HG03457 (cell line): ENCODE measurements around the gene FAM89A.
A peak's percentile ranks its signal among the peaks of the same experiment; 100 is the strongest.
"Not testable (repeated sequence)": the region's sequence is repeated elsewhere in the genome, so short reads cannot be mapped to it uniquely, and the experiment has no call there.

Source experiments
- ATAC-seq: cut with Tn5 transposase; IDR thresholded peaks from one replicate; pipeline ENCODE4 v1.9.1; 2021; ENCODE audit warnings: moderate number of reproducible peaks; ENCODE audit not compliant: unreplicated experiment

The FAM89A gene

GRCh38 chr1:231000201-231000600 lies 39.9 kb downstream of the FAM89A start:
- no peak for ATAC-seq

DNA sequence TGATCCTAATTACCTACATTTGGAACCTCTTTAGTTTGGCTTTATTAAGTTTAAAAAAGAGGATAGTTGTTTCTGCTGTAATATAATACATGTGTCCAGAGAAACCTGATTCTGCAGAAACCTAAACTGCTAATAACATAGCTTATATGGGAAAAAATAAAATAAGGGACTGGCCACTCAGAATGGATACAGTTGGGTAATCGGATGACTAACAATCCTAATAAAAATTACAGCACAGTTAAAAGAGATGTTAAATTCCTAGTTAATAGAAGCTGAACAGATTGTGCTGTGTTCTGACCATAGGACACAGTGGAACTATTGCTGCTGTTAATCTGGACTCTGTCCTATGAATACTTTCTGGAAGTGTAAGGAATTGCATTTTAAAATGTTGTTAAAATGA lies 45.2 kb downstream of the FAM89A start:
- ATAC-seq: no peak

DNA sequence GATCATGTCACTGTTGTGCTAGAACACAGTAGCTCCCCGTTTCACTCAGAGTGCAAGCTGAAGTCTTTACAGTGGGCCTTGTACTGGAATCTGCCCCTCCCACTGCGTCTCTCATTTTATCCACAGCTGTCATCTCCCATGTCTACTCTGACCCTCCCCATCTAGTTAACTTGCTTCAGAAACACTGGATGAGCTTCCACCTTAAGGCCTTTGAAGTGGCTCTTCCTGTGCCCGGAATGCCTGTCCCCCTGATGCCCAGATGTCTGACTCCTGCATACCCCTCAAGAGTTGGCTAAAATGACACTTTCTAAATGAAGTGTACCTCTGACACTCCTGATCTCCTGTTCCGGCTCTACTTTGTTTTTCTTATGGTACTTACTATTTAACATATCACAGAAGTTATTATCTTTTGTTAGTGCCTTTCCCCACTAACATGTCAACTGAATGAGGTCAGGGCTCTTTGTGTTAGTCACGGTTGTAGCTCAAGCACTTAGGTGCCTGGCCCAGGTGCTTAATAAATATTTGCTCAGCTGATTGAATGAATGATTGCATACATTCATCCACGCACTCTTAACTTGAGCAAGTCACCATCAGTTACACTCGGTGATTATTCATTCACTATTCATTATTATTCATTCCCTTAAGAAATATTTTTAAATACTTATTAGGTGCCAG lies 47.8 kb downstream of the FAM89A start:
- ATAC-seq: no peak

- ATAC-seq: no peak
Measured at GRCh38 chr1:230987448-230987847, 52.6 kb downstream of the FAM89A start.

- no peak for ATAC-seq
Measured at GRCh38 chr1:230986976-230987375, 53.1 kb downstream of the FAM89A start.

GRCh38 chr1:230985711-230986110 lies 54.3 kb downstream of the FAM89A start:
- ATAC-seq: no peak

DNA sequence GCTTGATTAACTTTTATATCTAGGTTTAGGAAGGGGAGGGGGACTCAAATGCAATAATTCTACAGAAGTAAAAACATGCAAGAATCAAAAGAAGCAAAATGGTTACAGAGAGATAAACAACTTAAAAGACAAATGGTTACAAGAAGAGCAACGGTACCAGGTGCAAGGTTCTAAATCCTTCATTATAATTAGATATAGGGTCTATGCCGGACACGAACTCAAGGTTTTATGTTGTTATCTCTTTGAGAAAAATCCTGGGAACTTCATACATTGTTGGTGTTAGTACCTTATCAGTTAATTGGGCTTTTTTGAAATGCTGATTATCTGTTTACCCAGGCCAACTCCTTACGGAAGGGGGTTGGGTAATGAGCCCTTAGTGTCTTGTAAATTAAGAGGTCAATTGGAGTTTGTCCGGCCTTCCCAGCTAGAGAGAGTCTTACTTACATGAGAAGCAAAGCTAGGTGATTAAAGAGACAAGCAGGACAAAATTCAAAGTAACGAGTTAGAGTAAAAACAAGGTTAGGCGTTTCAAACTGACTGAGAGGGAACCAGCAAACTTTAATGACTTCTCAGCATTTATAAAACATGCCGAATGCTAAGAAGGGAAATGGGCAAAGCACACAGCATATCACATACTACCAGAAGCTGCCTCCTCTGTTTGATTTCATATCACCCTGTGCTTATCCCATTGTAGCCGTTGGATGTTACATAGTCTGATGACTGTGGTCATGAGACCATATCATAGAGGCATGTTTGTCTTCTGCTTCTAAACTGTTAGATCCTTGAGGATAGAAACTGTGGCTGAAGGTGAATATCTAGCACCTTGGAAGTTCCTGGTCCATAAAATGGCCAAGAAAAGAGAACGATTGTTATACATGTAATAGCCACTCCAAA lies 55.2 kb downstream of the FAM89A start:
- not testable (repeated sequence) for ATAC-seq

GRCh38 chr1:230983811-230984210 lies 56.2 kb downstream of the FAM89A start:
- no peak for ATAC-seq

- no peak for ATAC-seq
Measured at GRCh38 chr1:230982696-230983095, 57.4 kb downstream of the FAM89A start.

GRCh38 chr1:230979952-230980351 lies 60.1 kb downstream of the FAM89A start:
- no peak for ATAC-seq

DNA sequence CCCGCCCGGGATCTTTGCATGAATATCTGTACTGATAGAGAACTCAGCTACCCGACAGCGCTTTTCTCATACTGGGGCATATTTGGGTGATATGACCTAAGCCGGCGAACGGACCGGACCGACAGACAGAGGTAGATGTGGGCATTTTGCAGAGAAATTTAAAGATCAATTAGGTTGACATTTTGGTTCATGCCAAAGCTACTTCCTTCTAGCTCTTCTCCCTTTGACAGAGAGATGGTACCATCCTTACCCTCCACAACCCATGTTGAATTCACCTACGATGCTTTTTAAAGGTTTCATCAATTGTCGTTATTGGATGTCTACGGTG lies 60.7 kb downstream of the FAM89A start:
- no peak for ATAC-seq

- peak; percentile 88 for ATAC-seq
Measured at GRCh38 chr1:230978491-230979388, 61.3 kb downstream of the FAM89A start, which contains the start of the genes ARV1 and TTC13. Gene ARV1 (plus strand): TSS chr1:230979094. CDS start chr1:230979106, 12 bp downstream. Gene TTC13 (minus strand): TSS chr1:230978861. CDS start chr1:230978830, 31 bp downstream.

- peak; percentile 15 for ATAC-seq
Measured at GRCh38 chr1:230977761-230978490, 62.1 kb downstream of the FAM89A start.

DNA sequence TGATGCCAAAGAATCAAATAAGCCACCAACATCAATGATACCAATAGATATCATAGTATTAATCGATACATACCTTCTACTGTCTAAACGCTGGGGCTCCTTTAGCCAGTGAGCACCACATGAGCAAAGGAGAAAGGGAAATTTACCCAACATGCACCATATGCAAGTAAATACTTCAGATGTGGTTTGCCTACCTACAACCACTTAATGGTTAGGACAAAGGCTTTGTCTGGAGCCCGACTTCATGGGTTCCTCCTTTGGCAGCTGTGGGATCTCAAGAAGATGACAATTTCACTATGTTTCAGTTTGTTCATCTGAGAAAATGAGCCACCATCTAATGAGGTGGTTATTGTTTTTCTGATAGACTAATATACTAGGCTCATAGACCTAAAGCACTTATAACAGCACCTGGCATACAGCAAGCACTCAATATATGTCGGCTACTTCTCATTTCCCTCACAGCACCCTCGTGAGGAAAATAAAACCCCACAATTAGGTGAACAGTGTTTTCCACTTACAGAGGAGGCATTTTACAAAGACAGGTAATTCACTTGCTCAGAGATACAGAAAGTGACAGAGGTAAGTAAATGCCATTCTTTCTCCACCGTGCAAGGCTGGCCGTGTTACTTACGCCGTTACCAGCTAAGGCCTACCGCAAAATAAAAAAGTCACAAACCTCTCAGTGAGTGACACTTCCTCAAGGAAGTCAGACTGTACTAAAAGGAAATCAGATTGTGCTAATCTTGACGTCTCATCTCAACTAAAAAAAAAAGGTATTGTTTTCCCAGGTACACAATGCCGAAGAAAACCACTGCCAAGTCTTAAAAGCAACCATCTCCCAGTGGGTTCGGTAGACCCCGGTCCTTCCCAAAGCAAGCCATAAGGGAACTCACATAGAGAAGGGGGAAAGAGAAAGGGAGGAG lies 63.0 kb downstream of the FAM89A start:
- no peak for ATAC-seq

DNA sequence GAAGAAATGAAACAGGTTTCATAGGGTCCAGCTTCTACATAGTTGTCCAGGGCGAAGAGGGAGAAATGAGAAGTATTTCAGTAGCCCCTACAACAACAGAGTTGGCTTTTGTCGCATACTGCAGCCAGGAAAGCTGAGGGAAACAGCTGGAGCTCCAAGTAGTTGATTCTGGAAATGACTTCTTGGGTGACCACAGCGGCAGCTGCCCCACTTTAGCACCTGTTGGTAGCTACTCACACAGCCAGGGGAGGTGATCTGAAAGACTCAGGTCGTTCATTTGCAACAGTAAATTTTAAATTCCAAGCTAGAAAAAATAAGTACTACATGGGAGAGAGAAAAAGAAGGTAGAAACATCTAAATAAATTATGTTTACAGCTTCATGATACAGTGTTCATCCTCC lies 63.7 kb downstream of the FAM89A start:
- no peak for ATAC-seq

DNA sequence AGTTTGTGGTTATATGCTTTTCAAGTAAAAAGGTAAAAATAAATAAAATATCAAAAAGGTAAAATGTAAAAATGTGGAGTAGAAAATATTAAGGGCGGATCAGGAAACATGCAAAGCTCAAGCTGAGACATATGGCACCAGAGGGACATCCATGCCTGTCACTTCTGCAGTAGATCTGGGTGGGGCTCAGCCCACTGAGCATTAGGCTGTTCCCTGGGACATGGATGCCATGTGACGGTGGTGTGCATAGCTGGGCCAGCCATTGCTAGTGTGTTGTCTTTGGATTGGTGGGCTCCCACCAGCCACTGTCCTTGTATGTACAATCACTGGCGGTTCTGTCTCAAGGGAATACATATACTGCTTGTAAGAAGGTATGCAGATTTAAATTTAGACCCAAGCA lies 64.4 kb downstream of the FAM89A start:
- no peak for ATAC-seq

DNA sequence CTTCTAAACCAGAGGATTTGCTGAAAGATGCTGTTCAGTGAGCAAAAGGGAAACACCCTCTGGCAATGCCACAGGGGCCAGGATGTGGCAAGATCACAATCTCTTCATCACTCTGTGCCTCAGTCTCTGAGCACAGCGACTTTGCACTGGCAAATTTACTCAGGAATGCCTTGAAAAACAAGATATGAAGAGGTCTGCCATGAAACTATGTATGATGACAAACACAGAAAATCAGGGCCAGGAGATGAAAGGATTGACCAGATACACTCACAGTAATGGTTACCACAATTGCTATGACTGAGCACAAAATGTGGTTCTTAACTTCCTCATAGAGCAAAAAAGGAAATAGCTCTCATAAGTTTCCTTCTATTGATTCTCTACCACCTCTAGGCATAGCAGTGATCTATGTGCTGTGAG lies 67.2 kb downstream of the FAM89A start:
- peak; percentile 65 for ATAC-seq

DNA sequence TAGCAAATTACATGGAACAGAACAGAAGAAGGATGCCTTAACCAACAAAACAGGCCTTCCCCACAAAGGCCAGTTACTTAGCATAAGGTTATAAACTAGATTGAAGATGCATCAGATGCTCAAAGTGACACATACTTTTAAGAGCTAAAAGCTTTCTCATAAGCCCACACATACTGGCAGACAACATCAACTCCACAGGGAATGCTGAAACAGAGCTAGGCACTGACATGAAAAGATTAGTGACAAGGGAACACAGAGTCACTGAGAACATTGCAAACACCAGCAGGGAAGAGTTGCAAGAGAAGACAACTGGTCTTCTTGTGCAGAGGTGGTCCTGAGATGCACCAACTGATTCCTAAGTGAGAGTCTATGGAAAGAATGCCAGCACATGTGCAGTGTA lies 68.3 kb downstream of the FAM89A start:
- no peak for ATAC-seq

GRCh38 chr1:230970432-230970831 lies 69.6 kb downstream of the FAM89A start:
- no peak for ATAC-seq
